Rectal smooth muscle tissue (tissue), 1 donor: Measurements from ENCODE around the gene LYZL4.

ENCODE experiments used
- H3K27ac ChIP-seq: one replicate; pipeline ENCODE4 v1.7.0; 2013; ENCODE audit warnings: low read depth, low read length, inconsistent platforms
- H3K27me3 ChIP-seq: one replicate; pipeline ENCODE4 v1.7.0; 2013; ENCODE audit warnings: low read length; ENCODE audit not compliant: control insufficient read depth, insufficient read depth
- H3K36me3 ChIP-seq: one replicate; pipeline ENCODE4 v1.7.0; 2013; ENCODE audit warnings: low read length; ENCODE audit not compliant: control insufficient read depth, insufficient read depth
- H3K4me1 ChIP-seq: one replicate; pipeline ENCODE4 v1.7.0; 2013; ENCODE audit warnings: low read length; ENCODE audit not compliant: control insufficient read depth, insufficient read depth
- H3K4me3 ChIP-seq: one replicate; pipeline ENCODE4 v1.7.0; 2013; ENCODE audit warnings: low read length
- H3K9ac ChIP-seq: one replicate; pipeline ENCODE4 v1.7.0; 2013; ENCODE audit warnings: low read length

The LYZL4 gene, protein sequence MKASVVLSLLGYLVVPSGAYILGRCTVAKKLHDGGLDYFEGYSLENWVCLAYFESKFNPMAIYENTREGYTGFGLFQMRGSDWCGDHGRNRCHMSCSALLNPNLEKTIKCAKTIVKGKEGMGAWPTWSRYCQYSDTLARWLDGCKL

DNA sequence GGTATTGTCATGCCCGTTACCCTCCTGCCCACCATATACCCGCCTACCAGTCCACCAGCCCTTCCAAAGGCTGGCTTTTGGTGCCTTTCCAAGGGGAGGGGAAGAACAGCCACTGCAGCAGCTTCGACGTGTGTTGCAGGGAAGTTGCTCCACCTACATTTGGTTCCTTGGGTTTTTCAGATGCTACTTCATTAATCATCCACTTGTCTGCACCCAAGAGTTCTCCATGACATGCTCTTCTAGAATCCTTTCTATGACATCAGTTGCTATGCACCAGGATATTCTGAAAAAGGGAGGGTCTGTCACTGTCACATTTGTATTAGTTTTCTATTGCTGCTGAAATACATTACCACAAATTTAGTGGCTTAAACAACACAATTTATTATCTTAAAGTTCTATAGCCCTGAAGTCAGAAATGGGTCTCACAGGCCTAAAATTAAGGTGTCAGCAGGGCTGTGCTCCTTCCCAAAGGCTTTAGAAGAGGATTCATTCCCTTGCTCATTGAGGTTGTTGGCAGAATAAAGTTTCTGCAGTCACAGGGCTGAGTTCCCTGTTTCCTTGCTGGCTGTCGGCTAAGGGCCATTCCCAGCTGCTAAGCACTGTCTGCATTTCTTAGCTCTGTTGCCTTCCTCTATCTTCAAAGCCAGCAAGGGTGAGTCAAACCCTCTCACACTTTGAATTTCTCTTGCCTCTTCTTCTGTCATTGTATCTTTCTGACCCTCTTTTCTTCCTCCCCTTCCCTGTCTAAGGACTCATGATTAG is at the start of gene LYZL4:
Gene LYZL4 (minus strand): TSS at position 241 of the 762 bp plus-strand sequence. CDS start 3,359 bp downstream, outside the sequence.
- Histone ChIP-seq H3K4me1 (no peaks in the 10 kb centered on the region), H3K27ac (no peak within 1 kb of the TSS), H3K36me3 (no peaks in the 10 kb centered on the region), H3K9ac (no peak within 1 kb of the TSS), H3K27me3 (no peaks in the 10 kb centered on the region), H3K4me3 (no peak within 1 kb of the TSS)

- Histone ChIP-seq H3K4me1 (no peaks in the 10 kb centered on the region), H3K36me3 (no peaks in the 10 kb centered on the region), H3K4me3 (no peak overlapping the region), H3K9ac (no peak overlapping the region), H3K27ac (no peak overlapping the region), H3K27me3 (no peaks in the 10 kb centered on the region)
Measured at GRCh38 chr3:42459151-42459550, 48.7 kb upstream of the LYZL4 start.

DNA sequence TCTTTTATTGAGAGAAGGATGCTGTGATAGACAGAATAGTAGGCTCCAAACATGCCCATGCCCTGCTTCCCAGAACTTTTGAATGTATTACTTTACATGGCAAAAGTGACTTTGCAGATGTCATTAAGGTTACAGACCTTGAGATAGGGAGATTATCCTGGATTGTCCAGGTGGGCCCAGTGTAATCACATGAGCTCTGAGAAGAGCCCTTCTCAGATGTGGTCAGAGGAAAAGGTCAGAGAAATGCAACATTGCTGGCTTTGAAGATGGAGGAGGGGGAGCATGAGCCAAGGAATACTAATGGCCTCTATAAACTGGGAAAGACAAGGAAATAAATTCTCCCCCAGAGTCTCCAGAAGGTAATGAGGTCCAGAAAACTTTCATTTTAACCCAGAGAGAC is 45.8 kb upstream of the LYZL4 start:
- H3K4me3 ChIP-seq, result no peak overlapping the region
- H3K36me3 ChIP-seq, result no peaks in the 10 kb centered on the region
- H3K9ac ChIP-seq, result no peak overlapping the region
- no peaks in the 10 kb centered on the region for H3K27me3 ChIP-seq
- H3K27ac ChIP-seq, result no peak overlapping the region
- peaks cover 6% of the 10 kb centered on the region for H3K4me1 ChIP-seq

GRCh38 chr3:42451546-42452230 is 41.3 kb upstream of the LYZL4 start:
- Histone ChIP-seq H3K9ac (no peak overlapping the region), H3K4me3 (no peak overlapping the region), H3K36me3 (no peaks in the 10 kb centered on the region), H3K27me3 (no peaks in the 10 kb centered on the region), H3K4me1 (peaks cover 6% of the 10 kb centered on the region), H3K27ac (peak overlapping the region; percentile 37)

DNA sequence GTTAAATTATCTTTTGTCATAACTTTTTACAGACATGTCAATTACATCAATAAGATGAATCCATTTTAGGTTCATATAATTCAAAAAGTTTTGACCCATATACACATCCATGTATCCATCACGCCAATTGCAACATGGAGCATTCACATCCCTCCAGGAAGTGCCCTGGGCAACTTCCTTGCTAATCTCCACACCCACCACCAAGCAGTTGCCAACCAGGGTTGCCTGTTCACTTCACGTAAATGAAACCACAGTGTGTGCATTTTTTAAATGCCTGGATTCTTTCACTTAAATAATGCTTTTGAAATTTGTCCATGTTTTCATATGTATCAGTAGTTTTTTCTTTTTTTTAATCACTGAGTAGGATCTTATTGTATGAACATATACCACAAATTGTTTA is 40.7 kb upstream of the LYZL4 start:
- Histone ChIP-seq H3K4me1 (peaks cover 6% of the 10 kb centered on the region), H3K9ac (no peak overlapping the region), H3K4me3 (no peak overlapping the region), H3K27me3 (no peaks in the 10 kb centered on the region), H3K27ac (no peak overlapping the region), H3K36me3 (no peaks in the 10 kb centered on the region)

GRCh38 chr3:42450567-42450966 is 40.2 kb upstream of the LYZL4 start:
- H3K4me1 ChIP-seq, result peaks cover 6% of the 10 kb centered on the region
- no peak overlapping the region for H3K4me3 ChIP-seq
- no peaks in the 10 kb centered on the region for H3K36me3 ChIP-seq
- H3K9ac ChIP-seq, result no peak overlapping the region
- H3K27me3 ChIP-seq, result no peaks in the 10 kb centered on the region
- no peak overlapping the region for H3K27ac ChIP-seq

- Histone ChIP-seq H3K36me3 (no peaks in the 10 kb centered on the region), H3K4me3 (no peak overlapping the region), H3K27me3 (no peaks in the 10 kb centered on the region), H3K9ac (no peak overlapping the region), H3K27ac (no peak overlapping the region), H3K4me1 (peaks cover 6% of the 10 kb centered on the region)
Measured at GRCh38 chr3:42447481-42447880, 37.1 kb upstream of the LYZL4 start.

DNA sequence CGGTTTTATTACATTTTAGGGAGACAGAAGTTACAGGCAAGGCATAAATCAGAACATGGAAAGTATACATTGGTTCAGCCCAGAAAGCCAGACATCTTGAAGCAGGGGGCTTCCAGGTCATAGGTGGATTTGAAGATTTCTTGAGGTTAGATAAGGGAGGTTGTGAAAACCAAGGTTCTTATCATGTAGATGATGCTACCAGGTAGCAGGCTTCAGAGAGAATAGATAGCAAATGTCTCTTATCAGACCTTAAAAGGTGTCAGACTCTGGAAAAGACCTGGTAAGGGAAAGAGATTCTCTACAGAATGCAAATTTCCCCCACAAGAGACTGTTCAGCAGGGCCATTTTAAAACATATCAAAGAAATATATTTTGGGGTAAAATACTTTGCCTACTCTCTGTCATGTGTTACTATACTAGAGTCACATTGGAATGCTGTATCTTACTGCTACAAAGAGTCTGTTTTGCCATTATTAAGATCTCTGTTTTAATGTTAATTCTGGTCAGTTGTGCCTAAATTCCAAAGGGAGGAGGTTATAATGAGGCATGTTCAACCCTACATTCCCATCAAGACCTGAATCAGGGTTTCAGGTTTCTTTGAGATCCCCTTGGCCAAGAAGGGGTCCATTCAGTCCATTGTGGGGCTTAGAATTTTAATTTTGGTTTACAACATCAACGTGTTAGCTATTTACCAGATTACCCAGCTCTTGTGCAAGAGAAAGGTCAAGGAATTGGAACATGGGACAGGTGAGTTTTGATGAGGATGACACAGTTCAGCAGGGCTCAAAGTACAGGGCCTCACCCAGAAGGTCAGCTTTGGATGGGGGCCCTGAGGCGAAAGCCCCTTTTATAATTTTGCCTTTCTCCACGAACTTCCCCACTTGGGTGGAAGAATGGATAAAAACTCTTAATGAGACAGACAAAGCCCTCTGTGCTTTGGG is 36.0 kb upstream of the LYZL4 start:
- no peaks in the 10 kb centered on the region for H3K27me3 ChIP-seq
- H3K9ac ChIP-seq, result no peak overlapping the region
- H3K4me3 ChIP-seq, result no peak overlapping the region
- H3K36me3 ChIP-seq, result no peaks in the 10 kb centered on the region
- H3K4me1 ChIP-seq, result no peaks in the 10 kb centered on the region
- no peak overlapping the region for H3K27ac ChIP-seq

DNA sequence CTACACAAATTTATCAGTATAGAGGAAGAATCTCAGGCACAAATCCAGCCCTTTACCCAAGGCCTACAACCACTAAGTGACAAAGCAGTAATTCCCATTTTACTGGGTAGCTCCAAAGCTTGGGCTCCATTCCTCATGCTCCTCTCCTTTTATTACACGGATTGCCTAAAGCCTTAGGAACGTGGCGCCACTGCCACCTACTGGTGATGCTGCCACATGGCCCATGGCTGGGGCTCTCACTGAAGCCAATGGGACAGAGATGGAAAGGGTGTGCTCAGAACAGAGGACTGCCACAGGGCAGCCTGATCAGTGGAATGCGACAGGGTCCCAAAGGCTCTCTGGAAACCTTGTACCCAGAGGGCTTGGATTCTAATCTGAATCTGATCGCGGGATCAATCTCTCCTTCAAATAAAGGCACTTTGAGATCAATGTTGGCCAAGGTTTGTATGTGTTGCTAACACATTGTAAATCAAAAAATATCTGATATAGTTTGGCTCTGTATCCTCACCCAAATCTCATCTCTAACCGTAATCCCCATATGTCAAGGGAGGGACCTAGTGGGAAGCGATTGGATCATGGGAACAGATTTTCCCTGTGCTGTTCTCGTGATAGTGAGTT is 33.5 kb upstream of the LYZL4 start:
- no peak overlapping the region for H3K4me3 ChIP-seq
- H3K36me3 ChIP-seq, result no peaks in the 10 kb centered on the region
- no peaks in the 10 kb centered on the region for H3K27me3 ChIP-seq
- no peak overlapping the region for H3K9ac ChIP-seq
- no peaks in the 10 kb centered on the region for H3K4me1 ChIP-seq
- H3K27ac ChIP-seq, result no peak overlapping the region

DNA sequence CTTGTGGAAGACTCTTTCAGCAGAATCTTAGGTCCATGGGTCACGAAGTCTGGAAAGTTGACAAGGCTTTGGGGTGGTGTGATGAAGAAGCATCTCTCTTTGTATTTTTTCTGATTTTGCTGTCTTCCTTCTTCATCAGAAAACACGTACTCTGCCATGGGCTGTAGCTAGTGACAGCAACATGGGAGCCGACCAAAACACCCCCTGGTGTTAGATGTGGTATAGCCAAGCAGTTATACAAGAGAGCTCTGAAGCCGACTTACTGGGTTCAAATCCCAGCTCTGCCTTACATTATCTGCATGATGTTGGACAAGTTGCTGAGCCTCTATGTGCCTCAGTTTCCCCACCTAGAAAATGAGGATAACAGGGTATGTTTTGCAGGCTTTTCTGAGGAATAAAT is 32.9 kb upstream of the LYZL4 start:
- Histone ChIP-seq H3K27me3 (no peaks in the 10 kb centered on the region), H3K36me3 (no peaks in the 10 kb centered on the region), H3K4me3 (no peak overlapping the region), H3K27ac (no peak overlapping the region), H3K4me1 (no peaks in the 10 kb centered on the region), H3K9ac (no peak overlapping the region)

- H3K4me1 ChIP-seq, result no peaks in the 10 kb centered on the region
- H3K36me3 ChIP-seq, result no peaks in the 10 kb centered on the region
- no peaks in the 10 kb centered on the region for H3K27me3 ChIP-seq
- H3K4me3 ChIP-seq, result no peak overlapping the region
- no peak overlapping the region for H3K27ac ChIP-seq
- H3K9ac ChIP-seq, result no peak overlapping the region
Measured at GRCh38 chr3:42442640-42443039, 32.2 kb upstream of the LYZL4 start.

GRCh38 chr3:42441791-42442190 is 31.4 kb upstream of the LYZL4 start:
- no peak overlapping the region for H3K4me3 ChIP-seq
- no peak overlapping the region for H3K9ac ChIP-seq
- no peaks in the 10 kb centered on the region for H3K4me1 ChIP-seq

More at GRCh38 chr3:42441791-42442190, 31.4 kb upstream of the LYZL4 start:
- Histone ChIP-seq H3K36me3 (no peaks in the 10 kb centered on the region), H3K27me3 (no peaks in the 10 kb centered on the region), H3K27ac (no peak overlapping the region)
